ENCODE data around the gene KXD1.
A peak's percentile ranks its signal among the peaks of the same experiment; 100 is the strongest.
"Not testable (repeated sequence)": the region's sequence is repeated elsewhere in the genome, so short reads cannot be mapped to it uniquely, and the experiment has no call there.

The KXD1 gene

DNA sequence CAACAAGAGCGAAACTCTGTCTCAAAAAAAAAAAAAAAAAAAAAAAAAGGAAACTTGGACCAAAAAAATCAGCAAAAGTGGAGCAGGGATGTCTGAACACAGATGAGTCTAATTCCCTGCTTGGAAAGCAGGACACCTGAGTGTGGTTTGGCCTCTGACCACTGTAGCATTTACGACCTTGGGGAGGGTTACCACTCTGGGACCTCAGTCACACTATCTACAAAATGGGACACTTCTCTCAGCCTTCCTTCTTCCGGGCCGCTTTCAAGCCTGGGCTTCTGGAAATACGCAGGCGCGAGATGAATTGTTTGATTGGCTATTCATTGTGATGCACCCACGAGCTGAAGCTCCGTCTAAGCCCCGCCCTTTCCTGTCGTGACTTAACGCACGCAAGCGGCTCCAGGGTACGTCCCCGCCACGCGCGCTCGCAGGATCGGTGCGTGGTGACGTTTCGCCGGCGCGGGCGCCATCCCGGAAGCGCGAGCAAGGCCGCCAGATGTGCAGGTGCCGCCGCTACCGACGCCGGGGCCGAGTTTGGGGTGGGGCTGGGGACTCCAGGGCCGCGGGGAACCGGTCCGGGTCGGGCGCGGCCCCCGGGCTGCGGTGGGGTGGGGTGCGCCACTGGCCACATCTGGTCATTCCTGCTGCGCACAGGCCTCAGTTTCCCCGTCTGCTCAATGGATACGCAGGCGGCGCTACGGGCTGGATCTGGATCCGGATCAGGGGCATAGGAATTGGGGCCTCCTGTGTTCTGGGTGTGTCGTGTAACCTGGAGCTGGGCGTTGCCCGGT is at the start of gene KXD1:
Gene KXD1 (plus strand): TSS at position 460 of the 791 bp plus-strand sequence. CDS start 4,187 bp downstream, outside the sequence.
- peak; percentile 99 for DNase-seq

- no peak for DNase-seq
These were observed 49.1 kb upstream of the KXD1 start for GRCh38 chr19:18508585-18508984.

- no peak for DNase-seq
These were observed 47.5 kb upstream of the KXD1 start for GRCh38 chr19:18510216-18510615.

DNA sequence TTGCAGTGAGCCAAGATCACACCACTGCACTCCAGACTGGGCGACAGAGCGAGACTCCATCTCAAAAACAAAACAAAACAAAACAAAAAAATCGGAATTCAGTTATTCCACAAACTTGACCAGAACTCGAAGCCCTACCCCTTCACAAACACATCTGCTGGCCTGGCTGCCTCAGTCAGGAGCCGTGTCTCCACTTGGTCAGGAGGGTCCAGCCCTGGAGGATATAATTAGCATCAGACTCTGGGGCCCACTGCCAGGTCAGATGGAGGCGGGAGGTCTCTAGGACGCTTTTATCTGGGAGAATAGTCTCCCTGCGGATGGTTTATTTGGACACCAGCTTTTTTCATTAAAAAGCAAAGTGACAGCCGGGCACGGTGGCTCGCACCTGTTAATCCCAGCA is 43.8 kb upstream of the KXD1 start:
- no peak for DNase-seq

GRCh38 chr19:18514800-18515682 is 42.6 kb upstream of the KXD1 start:
- peak; percentile 52 for DNase-seq

DNA sequence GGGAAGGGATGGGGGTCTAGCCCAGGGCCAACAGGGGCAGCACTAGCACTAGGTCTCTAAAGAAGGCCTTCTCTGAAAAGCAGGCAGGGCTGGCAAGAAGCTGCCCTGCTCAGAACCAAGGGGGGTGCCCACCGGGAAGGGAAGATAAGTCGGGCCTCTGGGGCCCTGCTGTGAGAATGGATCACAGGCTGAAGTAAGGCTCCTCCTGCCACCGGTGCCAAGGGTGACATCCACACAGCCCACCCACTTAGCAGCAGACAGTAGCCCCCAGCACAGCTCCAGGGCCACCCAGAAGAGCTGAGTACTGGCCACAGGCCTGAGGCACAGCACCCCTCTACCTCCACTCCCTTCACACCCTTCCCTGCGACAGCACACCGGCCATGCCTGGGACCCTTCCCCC is 41.7 kb upstream of the KXD1 start:
- DNase-seq = no peak

- no peak for DNase-seq
These were observed 40.1 kb upstream of the KXD1 start for GRCh38 chr19:18517606-18518005.

- DNase-seq = no peak
These were observed 39.0 kb upstream of the KXD1 start for GRCh38 chr19:18518639-18519038.

GRCh38 chr19:18519962-18520847 is 37.5 kb upstream of the KXD1 start:
- DNase-seq = peak; percentile 72

DNA sequence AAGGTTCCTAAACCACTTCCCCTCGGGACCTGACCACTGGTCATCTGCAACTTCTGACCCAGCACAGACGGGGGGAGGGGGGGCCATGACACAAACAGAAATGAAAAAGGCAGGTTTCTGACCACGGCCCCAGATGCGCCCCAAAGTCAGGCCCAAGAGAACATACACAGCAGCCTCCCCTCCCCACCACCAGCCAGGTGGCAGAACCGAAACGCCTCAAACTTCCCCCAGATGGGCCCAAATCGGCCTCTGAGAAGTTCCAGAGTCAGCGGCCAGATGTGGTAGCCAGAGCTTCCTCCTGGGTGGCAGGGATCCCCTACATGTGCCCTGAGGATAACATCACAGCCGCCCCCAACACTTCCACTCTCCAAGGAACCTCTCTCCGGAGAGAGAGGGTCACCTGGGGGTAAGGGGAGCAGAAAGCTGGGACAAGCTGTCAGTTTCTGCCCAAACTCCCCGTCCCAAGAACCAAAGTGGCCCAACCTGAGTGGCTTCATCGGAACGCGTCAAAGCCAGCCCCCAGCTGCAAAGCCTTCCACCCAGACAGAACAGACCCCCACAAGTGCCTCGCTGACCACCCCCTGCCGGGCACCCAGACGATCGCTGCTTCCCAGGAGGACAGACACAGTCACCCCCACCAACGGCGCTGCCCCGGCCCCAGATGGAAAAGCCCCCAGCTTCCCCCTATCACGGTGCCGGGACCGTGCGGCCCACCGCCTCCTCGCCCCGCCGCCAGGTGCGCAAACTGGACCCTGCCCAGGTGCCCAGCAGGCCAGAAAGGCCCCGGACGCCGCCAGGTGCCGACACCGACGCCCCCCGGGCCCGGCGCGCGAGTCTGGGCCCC is 36.6 kb upstream of the KXD1 start:
- peak; percentile 24 for DNase-seq

DNA sequence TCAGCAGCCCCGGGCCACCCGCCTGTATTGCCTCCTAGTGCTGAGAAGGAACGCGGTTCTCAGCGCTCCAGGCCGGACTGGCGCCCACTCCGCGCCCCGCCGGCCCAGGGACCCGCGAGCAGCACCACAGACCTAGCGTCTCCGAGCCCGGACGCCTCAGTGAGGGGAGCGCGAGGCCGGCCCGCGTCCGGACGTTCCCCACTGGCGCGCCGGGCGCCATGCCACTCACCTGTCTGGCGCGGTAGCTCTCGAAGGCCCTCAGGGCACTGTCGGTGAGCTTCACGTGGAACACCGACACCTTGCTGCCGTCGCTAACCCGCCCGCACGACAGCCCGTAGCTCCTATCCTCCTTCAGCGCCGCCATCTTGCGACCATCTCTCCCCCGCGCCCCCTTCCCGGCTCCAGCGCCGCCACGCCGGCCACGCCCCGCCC is 36.0 kb upstream of the KXD1 start, which contains the start of gene ELL:
Gene ELL (minus strand): TSS at position 379 of the 432 bp plus-strand sequence. CDS start 15 bp downstream, at position 364.
- no peak for DNase-seq

DNA sequence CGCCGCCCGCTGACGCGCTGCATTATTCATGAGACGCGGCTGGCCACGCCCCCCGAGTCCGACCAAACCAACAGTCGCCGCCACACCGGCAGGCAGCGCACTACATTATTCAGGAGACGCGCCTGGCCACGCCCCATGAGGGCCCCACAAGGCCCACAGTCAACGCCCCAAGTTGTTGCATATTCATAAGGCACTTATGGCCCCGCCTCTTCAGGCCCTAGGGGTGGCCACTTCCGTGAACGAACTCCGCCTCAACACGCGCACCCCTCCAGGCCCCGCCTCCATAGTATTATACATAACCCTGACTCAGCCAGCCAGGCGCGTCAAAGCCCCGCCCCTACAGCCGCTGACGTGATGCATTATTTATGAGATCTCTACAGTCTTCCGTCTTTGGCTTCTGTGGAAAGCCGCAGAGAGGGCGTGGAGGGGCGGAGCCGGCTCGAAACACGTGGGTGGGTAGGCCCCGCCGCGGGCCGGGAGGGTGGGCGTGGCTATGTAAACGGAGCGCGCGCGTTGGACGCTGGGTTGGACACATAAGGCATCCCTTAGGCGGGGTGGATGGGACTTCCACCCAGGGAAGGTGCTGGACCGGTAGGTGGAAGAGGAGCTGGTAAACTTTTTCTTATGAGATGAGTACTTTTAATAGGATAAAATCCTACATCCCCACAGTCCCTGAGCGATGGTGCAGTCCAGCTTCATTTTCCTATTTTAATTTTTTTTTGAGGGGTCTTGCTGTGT is 35.4 kb upstream of the KXD1 start:
- DNase-seq = peak; percentile 100

GRCh38 chr19:18522862-18523440 is 34.7 kb upstream of the KXD1 start:
- DNase-seq = not testable (repeated sequence)

GRCh38 chr19:18523841-18524240 is 33.8 kb upstream of the KXD1 start:
- DNase-seq = no peak

DNA sequence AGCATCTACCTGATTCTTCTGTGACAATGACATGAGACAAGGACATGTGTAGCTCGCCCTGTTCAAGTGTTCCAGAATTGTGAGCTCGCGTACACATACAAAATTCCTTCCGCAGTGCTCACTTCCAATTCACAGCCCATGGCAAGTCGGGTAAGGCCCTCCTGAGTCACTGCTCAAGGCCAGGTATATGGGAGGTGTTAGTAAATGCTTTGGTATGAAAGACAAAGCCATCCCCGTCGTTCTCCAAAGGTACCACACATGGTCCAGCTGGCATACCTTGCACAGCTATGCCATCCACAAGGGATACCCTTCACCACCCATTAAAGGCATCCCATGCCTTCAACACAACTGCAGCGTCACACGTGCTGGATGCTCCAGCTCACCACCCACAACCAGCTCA is 31.4 kb upstream of the KXD1 start:
- DNase-seq = no peak

GRCh38 chr19:18529782-18530181 is 27.9 kb upstream of the KXD1 start:
- no peak for DNase-seq

DNA sequence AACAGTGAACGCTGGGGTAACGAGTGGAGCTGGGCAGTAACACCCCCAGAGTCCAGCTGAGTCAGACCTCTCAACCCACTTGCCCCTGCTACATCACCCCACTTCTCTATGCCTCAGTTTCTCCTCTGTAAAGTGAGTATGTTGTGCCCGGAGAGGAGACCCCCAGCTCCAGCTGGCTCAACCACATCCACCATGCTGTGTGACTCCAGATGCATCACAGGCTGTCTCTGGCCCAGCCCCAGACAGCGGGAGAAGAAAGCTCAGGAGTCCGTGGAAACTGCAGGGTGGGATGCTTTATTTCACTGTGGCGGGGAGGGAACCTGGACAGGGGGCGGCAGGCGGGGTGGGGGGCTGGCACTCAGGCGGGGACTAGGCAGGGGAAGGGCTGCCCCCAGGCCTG is 26.2 kb upstream of the KXD1 start:
- no peak for DNase-seq

DNA sequence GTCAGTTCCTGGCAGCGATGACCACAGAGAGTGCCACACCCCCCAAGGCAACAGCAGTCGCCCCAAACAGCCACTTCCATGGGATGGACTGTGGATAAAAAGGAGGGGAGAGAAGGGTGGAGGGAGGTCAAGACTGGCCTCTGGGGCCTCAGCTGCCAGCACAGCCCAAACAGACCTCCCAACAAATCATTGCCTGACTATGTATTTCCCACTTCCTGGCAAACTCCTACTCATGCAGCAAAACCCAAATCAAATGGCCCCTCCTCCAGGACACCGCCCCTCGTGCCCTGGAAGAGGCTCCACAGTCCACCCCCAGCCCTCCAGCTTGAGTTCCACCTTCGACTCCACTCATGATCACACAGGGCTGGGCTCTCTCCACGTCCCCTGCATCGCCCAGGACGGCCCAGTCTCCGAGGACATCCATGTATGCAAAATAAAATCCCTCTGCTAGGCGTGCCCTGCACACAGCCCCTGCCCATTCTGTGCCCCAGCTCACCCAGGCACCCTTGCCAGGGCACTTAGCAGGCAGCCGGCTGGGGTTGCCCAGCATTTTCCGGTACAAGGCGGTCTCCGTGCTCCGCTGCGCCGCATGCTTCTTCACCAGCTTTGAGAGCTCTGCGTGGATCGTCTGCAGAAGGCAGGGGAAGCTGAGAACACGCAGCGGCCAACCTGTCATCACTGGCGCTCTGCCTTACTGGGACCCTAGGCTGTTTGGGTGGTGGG is 25.3 kb upstream of the KXD1 start:
- no peak for DNase-seq

- DNase-seq = no peak
These were observed 24.6 kb upstream of the KXD1 start for GRCh38 chr19:18533058-18533457.

DNA sequence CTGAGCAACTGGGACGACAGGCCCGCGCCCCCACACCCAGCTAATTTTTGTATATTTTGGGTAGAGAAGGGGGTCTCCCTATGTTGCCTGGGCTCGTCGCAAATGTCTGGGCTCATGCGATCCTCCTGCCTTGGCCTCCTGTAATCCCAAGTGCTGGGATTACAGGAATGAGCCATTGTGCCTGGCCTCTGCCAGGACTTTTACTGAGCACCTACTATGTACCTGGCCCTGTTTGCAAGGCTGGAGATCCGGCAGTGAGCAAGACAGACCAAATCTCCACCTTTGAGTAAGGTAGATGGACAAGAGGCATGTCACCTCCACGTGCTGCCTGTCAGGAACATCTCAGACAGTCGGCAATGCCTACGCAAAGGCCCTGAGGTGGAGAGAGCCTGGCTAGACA is 21.2 kb upstream of the KXD1 start:
- no peak for DNase-seq

Data from CD4-positive, alpha-beta T cell treated with Interleukin-17A for 4 hours (primary cell).